A172 (cell line): ENCODE measurements around the gene SPON1. TPM values are rescaled to one million over a fixed set of nuclear protein-coding genes. Genes with fewer than 3 reads are reported as not detected.

Source experiments
- DNase-seq: peaks from one replicate; pipeline ENCODE4 v3.0.0-alpha.2; 2015; ENCODE audit warnings: low spot score
- total RNA-seq: library from RNA; depleted of rRNA; stranded (reverse); fragments of >200 nt; shearing (Covaris generic); gene quantifications from 2 replicates; pipeline ENCODE4 v1.2.3, GENCODE V29; 2014

The SPON1 gene
- total RNA-seq, 1 experiment from 2014 or later = 0.29 TPM

GRCh38 chr11:13944016-13944415 is 18.5 kb upstream of the SPON1 start:
- DNase-seq = no peak

GRCh38 chr11:13944911-13945425 is 17.6 kb upstream of the SPON1 start:
- DNase-seq = no peak

GRCh38 chr11:13947379-13947778 is 15.1 kb upstream of the SPON1 start:
- DNase-seq = no peak

- DNase-seq = no peak
These were observed 12.6 kb upstream of the SPON1 start for GRCh38 chr11:13949876-13950275.

- DNase-seq = no peak
These were observed 10.3 kb upstream of the SPON1 start for GRCh38 chr11:13952221-13952620.

GRCh38 chr11:13952668-13953067 is 9.9 kb upstream of the SPON1 start:
- DNase-seq = no peak

GRCh38 chr11:13954591-13954990 is 7.9 kb upstream of the SPON1 start:
- no peak for DNase-seq

GRCh38 chr11:13955971-13956421 is 6.5 kb upstream of the SPON1 start:
- DNase-seq = peak; percentile 55

- no peak for DNase-seq
These were observed 5.5 kb upstream of the SPON1 start for GRCh38 chr11:13956988-13957387.

- DNase-seq = no peak
These were observed 3.7 kb upstream of the SPON1 start for GRCh38 chr11:13958641-13959400.

- DNase-seq = no peak
These were observed 343 bp upstream of the SPON1 start for GRCh38 chr11:13962198-13962561.

- no peak for DNase-seq
These were observed 836 bp downstream of the SPON1 start for GRCh38 chr11:13963169-13963948.

- DNase-seq = no peak
These were observed 1.6 kb downstream of the SPON1 start for GRCh38 chr11:13963949-13964770.

- no peak for DNase-seq
These were observed 2.2 kb downstream of the SPON1 start for GRCh38 chr11:13964771-13965074.

- DNase-seq = no peak
These were observed 2.8 kb downstream of the SPON1 start for GRCh38 chr11:13965337-13965736.

- DNase-seq = no peak
These were observed 3.5 kb downstream of the SPON1 start for GRCh38 chr11:13966013-13966412.

GRCh38 chr11:13966486-13966885 is 4.0 kb downstream of the SPON1 start:
- no peak for DNase-seq

GRCh38 chr11:13970986-13971385 is 8.5 kb downstream of the SPON1 start:
- peak; percentile 59 for DNase-seq

GRCh38 chr11:13972043-13972910 is 9.8 kb downstream of the SPON1 start:
- no peak for DNase-seq

- DNase-seq = no peak
These were observed 10.4 kb downstream of the SPON1 start for GRCh38 chr11:13972944-13973343.

GRCh38 chr11:13974631-13975030 is 12.1 kb downstream of the SPON1 start:
- DNase-seq = no peak
